HEK293T (cell line): ENCODE measurements around the gene DSCAM.

Source experiments
- FOXA1 ChIP-seq: fragments of 450-650 bp; IDR thresholded peaks from 2 replicates; pipeline ENCODE4 v1.6.1; 2016; ENCODE audit warnings: mild to moderate bottlenecking
- SP1 ChIP-seq: fragments of 450-650 bp; IDR thresholded peaks from 2 replicates; pipeline ENCODE4 v1.6.1; 2017

GRCh38 chr21:40210251-40210650 is 636.7 kb downstream of the DSCAM start:
- TF ChIP-seq SP1 (no peak), FOXA1 (no peak)
